ENCODE results near the gene STK10.
A peak's percentile ranks its signal among the peaks of the same experiment; 100 is the strongest.

Gene STK10

GRCh38 chr5:172004824-172005237 lies 183.2 kb downstream of the STK10 start:
- CTCF ChIA-PET, result interaction anchor here (1.0 to 8.1 kb wide), 6 partner anchors 9 to 586 kb away, joined by 3 to 117 read pairs (median 4); partner anchors contain the start of gene FGF18
- no peak for DNase-seq (ENCODE audit: low read depth, low spot score)
- no peak for TF ChIP-seq CTCF (IDR thresholded peaks at IDR 0.05; ENCODE audit: insufficient read depth, low read length, missing control alignments)
- POLR2A ChIA-PET, result interaction anchor here (2.0 kb wide), 1 partner anchor 20 kb away, joined by 7 read pairs; no protein-coding TSS in a partner anchor
- peak overlapping the region; percentile 87 for H3K4me3 ChIP-seq (ENCODE audit: low read depth, low read length)

- TF ChIP-seq CTCF (IDR thresholded peaks at IDR 0.05; ENCODE audit: insufficient read depth, low read length, missing control alignments), result no peak
- CTCF ChIA-PET, result interaction anchor here (0.8 to 8.1 kb wide), 9 partner anchors 9 to 292 kb away, joined by 3 to 117 read pairs (median 3); no protein-coding TSS in a partner anchor
- POLR2A ChIA-PET, result no interaction called here
- DNase-seq (ENCODE audit: low read depth, low spot score), result no peak
- H3K4me3 ChIP-seq (ENCODE audit: low read depth, low read length), result no peak overlapping the region; the same call in 1 of the 2 replicates
Observed at GRCh38 chr5:172003746-172004145, 184.3 kb downstream of the STK10 start.

GRCh38 chr5:172002840-172003512 lies 185.0 kb downstream of the STK10 start:
- ChIA-PET POLR2A (no interaction called here), CTCF (interaction anchor here (0.8 to 8.1 kb wide), 7 partner anchors 8 to 293 kb away, joined by 3 to 117 read pairs (median 3); no protein-coding TSS in a partner anchor)
- TF ChIP-seq CTCF (IDR thresholded peaks at IDR 0.05; ENCODE audit: insufficient read depth, low read length, missing control alignments), result no peak
- no peak overlapping the region for H3K4me3 ChIP-seq (ENCODE audit: low read depth, low read length)
- DNase-seq (ENCODE audit: low read depth, low spot score), result no peak

GRCh38 chr5:172002310-172002709 lies 185.7 kb downstream of the STK10 start:
- CTCF ChIA-PET, result no interaction called here
- DNase-seq (ENCODE audit: low read depth, low spot score), result no peak
- peak; percentile 28 for TF ChIP-seq CTCF (IDR thresholded peaks at IDR 0.05; ENCODE audit: insufficient read depth, low read length, missing control alignments)

GRCh38 chr5:171999877-172000276 lies 188.1 kb downstream of the STK10 start:
- CTCF ChIA-PET, result interaction anchor here (1.3 kb wide), 1 partner anchor 59 kb away, joined by 3 read pairs; no protein-coding TSS in a partner anchor
- no peak for TF ChIP-seq CTCF (IDR thresholded peaks at IDR 0.05; ENCODE audit: insufficient read depth, low read length, missing control alignments)
- H3K4me3 ChIP-seq (ENCODE audit: low read depth, low read length), result no peak overlapping the region
- POLR2A ChIA-PET, result no interaction called here
- DNase-seq (ENCODE audit: low read depth, low spot score), result no peak

More at GRCh38 chr5:172002310-172002709, 185.7 kb downstream of the STK10 start:
- POLR2A ChIA-PET, result no interaction called here
- H3K4me3 ChIP-seq (ENCODE audit: low read depth, low read length), result no peak overlapping the region

- ChIA-PET CTCF (interaction anchor here (1.3 kb wide), 1 partner anchor 60 kb away, joined by 3 read pairs; no protein-coding TSS in a partner anchor), POLR2A (no interaction called here)
- DNase-seq (ENCODE audit: low read depth, low spot score), result no peak
- no peak overlapping the region for H3K4me3 ChIP-seq (ENCODE audit: low read depth, low read length)
- TF ChIP-seq CTCF (IDR thresholded peaks at IDR 0.05; ENCODE audit: insufficient read depth, low read length, missing control alignments), result no peak
Observed at GRCh38 chr5:171999100-171999499, 188.9 kb downstream of the STK10 start.

Data from AG04449 (cell line).